MG63 (cell line): Measurements from ENCODE around the gene PRSS57. TPM values are rescaled to one million over a fixed set of nuclear protein-coding genes. Genes with fewer than 3 reads are reported as not detected.
A peak's percentile ranks its signal among the peaks of the same experiment; 100 is the strongest.

ENCODE experiments used
- DNase-seq: peaks from one replicate; pipeline ENCODE4 v3.0.0-alpha.2; 2020
- H3K27me3 ChIP-seq: fragments of 250-450 bp; sonication (Bioruptor Pico); 2 replicates; pipeline ENCODE4 v1.5.1; 2020; ENCODE audit warnings: mild to moderate bottlenecking, moderate library complexity
- H3K36me3 ChIP-seq: fragments of 250-450 bp; sonication (Bioruptor Pico); 2 replicates; pipeline ENCODE4 v1.5.1; 2020; ENCODE audit warnings: mild to moderate bottlenecking, moderate library complexity
- H3K4me3 ChIP-seq: fragments of 250-450 bp; sonication (Bioruptor Pico); 2 replicates; pipeline ENCODE4 v1.5.1; 2020; ENCODE audit warnings: mild to moderate bottlenecking, moderate library complexity
- H3K9me3 ChIP-seq: fragments of 250-450 bp; sonication (Bioruptor Pico); 2 replicates; pipeline ENCODE4 v1.5.1; 2020; ENCODE audit warnings: mild to moderate bottlenecking, moderate library complexity
- total RNA-seq: library from RNA; depleted of rRNA; stranded (reverse); fragments of >200 nt; shearing (Covaris generic); gene quantifications from 2 replicates; pipeline ENCODE4 v1.2.3, GENCODE V29; 2014; ENCODE audit warnings: low replicate concordance

PRSS57 gene
- total RNA-seq, 1 experiment from 2014 or later = not detected

- no peak overlapping the region for H3K4me3 ChIP-seq
- no peak for DNase-seq
- H3K9me3 ChIP-seq = no peaks in the 10 kb centered on the region
- no peaks in the 10 kb centered on the region for H3K36me3 ChIP-seq
- no peaks in the 10 kb centered on the region for H3K27me3 ChIP-seq
Observed at GRCh38 chr19:726993-727956, 32.0 kb upstream of the PRSS57 start.

DNA sequence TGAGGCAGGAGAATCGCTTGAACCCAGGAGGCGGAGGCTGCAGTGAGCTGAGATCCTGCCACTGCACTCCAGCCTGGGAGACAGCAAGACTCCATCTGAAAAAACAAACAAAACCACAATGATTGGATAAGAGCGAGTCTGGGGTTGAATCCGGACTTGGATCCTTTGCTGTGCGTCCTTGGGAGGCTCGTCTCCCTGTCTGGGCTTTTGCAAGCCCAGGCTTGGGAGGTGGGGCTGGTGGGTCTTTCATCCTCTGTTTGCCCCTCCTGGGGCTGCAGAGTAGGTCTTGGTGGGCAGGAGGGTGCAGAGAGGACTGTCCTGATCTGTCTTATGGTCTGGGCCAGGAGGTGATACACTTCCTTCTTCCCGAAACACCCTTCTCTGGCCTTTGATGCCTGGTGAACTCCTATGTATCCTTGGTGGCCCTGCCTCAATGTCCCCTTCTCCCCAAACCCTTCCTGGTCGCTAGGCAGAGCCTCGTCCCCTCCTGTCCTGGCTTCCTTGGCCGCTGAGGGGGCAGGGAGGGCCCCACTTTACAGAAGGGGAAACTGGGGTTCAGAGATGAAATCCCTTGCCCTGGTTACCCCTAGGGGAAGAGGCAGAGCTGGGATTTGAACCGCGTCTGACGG is 30.3 kb upstream of the PRSS57 start:
- Histone ChIP-seq H3K4me3 (no peak overlapping the region), H3K36me3 (no peaks in the 10 kb centered on the region), H3K27me3 (no peaks in the 10 kb centered on the region), H3K9me3 (no peaks in the 10 kb centered on the region)
- no peak for DNase-seq

DNA sequence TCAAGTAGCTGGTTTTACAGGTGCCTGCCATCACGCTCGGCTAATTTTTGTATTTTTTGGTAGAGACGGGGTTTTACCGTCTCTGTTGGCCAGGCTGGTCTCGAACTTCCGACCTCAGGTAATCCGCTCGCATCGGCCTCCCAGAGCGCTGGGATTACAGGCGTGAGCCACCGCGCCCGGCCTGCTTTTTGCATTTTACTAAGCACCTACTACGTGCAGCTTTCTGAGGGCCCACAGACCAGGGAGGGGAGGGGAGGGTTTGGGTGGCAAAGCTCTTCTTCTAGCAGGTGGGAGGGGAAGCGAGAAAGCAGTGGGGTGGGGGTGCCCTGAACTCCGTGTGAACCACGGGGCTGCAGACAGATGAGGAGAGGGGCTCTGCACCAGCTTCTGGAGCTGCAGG is 28.5 kb upstream of the PRSS57 start:
- Histone ChIP-seq H3K4me3 (no peak overlapping the region), H3K36me3 (no peaks in the 10 kb centered on the region), H3K27me3 (no peaks in the 10 kb centered on the region), H3K9me3 (no peaks in the 10 kb centered on the region)
- DNase-seq = no peak

- H3K27me3 ChIP-seq = no peaks in the 10 kb centered on the region
- no peak for DNase-seq
Observed at GRCh38 chr19:723247-723646, 28.0 kb upstream of the PRSS57 start.

DNA sequence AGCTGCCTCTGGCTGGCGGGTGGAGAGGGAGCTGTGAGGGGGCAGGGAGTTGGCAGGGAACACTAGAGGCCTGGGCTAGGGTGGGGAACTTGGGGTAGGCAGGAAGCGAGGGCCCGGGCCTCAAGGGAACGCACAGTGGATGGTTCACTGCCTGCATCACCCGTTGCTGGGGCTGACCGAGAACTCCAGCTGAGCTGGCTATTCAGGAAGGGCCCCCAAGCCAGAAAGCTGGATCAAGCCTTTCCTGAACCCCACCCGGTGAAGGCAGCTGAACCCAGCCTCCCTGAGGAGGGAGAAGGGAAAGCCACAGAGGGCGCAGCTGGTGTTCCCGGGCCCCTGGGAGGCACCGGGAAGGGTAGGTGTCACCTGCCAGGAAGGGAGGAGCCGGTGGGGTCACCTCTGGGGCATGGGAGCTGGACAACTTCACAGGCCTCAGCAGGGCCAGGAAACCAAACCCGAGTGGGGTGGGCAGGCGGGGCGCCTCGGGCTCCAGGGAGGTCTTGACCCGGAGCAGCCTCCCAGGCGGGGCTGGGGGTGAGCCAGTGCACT is 27.4 kb upstream of the PRSS57 start:
- no peak overlapping the region for H3K4me3 ChIP-seq
- H3K36me3 ChIP-seq = no peaks in the 10 kb centered on the region
- no peaks in the 10 kb centered on the region for H3K27me3 ChIP-seq
- H3K9me3 ChIP-seq = no peaks in the 10 kb centered on the region
- no peak for DNase-seq

More at GRCh38 chr19:723247-723646, 28.0 kb upstream of the PRSS57 start:
- Histone ChIP-seq H3K9me3 (no peaks in the 10 kb centered on the region), H3K36me3 (no peaks in the 10 kb centered on the region), H3K4me3 (no peak overlapping the region)

DNA sequence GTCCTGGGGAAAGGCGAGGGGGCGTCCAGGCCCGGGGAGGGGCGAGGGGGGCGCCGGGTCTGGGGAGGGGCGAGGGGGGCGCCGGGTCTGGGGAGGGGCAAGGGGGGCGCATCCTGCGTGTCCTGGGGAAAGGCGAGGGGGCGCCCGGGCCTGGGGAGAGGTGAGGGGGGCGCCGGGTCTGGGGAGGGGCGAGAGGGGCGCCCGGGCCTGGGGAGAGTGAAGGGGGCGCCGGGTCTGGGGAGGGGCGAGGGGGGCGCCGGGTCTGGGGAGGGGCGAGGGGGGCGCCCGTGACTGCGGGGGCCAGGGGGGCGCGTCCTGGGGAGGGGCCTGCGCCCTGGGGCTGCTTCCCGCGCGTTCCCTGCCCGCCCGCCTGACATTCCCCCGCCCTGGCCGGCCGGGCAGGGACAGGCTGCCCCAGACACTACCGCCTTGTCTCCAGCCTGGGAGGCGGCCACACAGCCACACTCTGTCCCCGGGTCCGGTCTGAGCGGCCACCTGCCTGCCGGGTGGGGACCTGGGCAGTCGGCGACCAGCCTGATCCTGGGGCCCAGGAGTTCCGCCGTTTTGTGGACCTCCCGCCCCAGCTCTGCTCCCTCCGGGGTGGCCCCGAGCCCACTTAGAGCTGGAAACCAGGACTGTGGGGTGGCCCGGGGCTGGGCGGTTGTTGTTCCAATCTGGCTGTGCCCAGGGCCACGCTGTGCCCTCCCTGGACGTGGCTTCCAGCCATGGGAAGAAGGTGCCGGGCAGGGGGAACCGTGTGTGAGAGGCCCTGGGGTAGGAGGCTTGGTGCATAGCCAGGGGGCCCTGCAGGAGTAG is 25.3 kb upstream of the PRSS57 start:
- DNase-seq = no peak
- Histone ChIP-seq H3K36me3 (no peaks in the 10 kb centered on the region), H3K9me3 (no peaks in the 10 kb centered on the region), H3K4me3 (no peak overlapping the region), H3K27me3 (no peaks in the 10 kb centered on the region)

GRCh38 chr19:719636-720344 is 24.5 kb upstream of the PRSS57 start:
- Histone ChIP-seq H3K4me3 (no peak overlapping the region), H3K9me3 (no peaks in the 10 kb centered on the region), H3K36me3 (no peaks in the 10 kb centered on the region), H3K27me3 (no peaks in the 10 kb centered on the region)
- DNase-seq = no peak

GRCh38 chr19:718991-719512 is 23.8 kb upstream of the PRSS57 start:
- H3K27me3 ChIP-seq = no peaks in the 10 kb centered on the region
- no peak for DNase-seq
- H3K36me3 ChIP-seq = no peaks in the 10 kb centered on the region
- H3K4me3 ChIP-seq = no peak overlapping the region
- H3K9me3 ChIP-seq = no peaks in the 10 kb centered on the region

DNA sequence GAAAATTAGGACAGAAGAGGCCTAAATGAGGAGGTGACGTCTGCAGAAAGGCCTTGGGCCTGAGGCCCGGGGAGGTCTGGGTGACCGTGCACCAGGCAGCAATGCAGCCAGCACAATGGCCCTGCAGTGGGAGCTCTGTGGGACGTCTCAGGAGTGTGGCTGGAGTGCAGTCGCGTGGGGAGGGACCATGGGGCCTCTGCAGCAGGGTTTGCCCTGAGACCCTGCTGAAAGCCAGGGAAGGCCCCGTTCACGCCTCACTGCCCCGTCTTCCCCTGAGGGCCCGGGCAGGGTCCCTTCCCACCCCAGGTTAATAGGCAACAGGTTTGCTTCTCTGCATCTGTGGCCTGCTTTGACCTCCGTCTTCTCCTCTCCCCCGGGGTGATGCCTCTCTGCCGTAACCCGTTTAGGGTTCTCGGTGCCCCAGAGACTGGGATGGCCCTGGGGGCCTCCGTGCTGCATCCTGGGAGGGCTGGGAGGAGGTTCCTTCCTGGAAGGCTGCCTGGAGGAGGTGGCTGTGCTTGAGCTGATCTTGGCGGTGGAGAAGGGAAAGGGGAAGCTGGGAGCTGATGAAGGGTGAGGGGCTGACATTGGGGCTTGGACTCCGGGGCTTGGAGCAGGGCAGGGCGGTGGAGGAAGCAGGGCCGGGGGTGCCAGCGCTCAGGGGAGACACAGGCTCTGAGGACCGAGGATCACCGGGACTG is 23.1 kb upstream of the PRSS57 start:
- H3K4me3 ChIP-seq = no peak overlapping the region
- no peaks in the 10 kb centered on the region for H3K9me3 ChIP-seq
- no peaks in the 10 kb centered on the region for H3K27me3 ChIP-seq
- no peaks in the 10 kb centered on the region for H3K36me3 ChIP-seq
- no peak for DNase-seq

- no peaks in the 10 kb centered on the region for H3K9me3 ChIP-seq
- H3K36me3 ChIP-seq = no peaks in the 10 kb centered on the region
- no peaks in the 10 kb centered on the region for H3K27me3 ChIP-seq
- no peak overlapping the region for H3K4me3 ChIP-seq
- no peak for DNase-seq
Observed at GRCh38 chr19:715347-715746, 20.1 kb upstream of the PRSS57 start.

DNA sequence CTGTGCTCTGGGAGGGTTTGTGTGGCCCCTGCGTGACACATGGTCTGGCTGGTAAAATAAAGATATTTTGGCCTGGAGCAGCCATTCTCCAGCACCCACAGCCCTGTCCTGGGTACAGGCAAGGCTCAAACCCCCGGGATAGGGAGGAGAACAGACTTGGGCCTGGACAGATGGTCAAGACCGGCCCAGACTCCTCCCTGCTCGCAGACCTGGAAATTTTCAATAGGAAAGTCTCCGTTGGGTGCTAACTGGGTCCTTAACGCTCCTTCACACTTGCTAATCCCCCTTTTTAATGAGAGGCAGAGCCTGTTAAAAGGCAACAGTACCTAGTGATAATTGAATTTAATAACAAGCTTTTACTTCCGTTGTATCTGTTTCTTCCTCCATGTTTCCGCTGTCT is 16.0 kb upstream of the PRSS57 start:
- Histone ChIP-seq H3K9me3 (no peaks in the 10 kb centered on the region), H3K4me3 (no peak overlapping the region), H3K36me3 (no peaks in the 10 kb centered on the region), H3K27me3 (no peaks in the 10 kb centered on the region)
- DNase-seq = no peak

GRCh38 chr19:710767-711166 is 15.5 kb upstream of the PRSS57 start:
- Histone ChIP-seq H3K27me3 (no peaks in the 10 kb centered on the region), H3K36me3 (no peaks in the 10 kb centered on the region), H3K4me3 (no peak overlapping the region), H3K9me3 (no peaks in the 10 kb centered on the region)
- no peak for DNase-seq

DNA sequence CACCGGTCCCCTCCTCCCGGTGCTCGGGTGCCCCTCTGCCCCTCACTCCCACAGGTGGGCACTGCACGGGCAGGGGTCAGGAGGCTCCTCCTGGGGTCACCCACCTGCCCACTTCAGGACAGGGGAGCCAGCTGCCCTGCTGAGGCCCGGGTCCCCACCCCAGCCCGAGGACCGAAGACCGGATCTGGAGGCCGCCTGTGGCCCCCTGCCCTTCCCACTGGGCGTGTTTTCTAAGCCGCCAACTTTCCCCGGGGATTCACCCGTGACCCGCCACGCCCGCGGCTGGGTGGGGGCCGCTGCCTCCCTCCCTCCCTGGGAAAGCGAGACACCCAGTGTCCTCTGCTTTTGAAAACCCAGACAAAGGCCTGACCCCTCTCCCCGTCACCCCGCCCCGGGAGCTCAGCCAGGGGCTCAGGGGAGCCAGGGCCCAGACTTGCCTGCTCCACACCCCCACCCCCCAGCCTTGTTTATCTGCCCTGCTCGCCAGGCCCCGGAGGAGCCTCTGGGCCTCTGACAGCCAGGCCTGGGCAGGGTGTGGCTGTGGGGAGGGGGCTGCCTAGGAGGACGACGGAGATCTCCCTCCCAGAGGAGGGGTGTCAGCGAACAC is 14.8 kb upstream of the PRSS57 start:
- H3K27me3 ChIP-seq = no peaks in the 10 kb centered on the region
- no peaks in the 10 kb centered on the region for H3K36me3 ChIP-seq
- no peaks in the 10 kb centered on the region for H3K9me3 ChIP-seq
- H3K4me3 ChIP-seq = no peak overlapping the region; the same call in 1 of the 2 replicates
- no peak for DNase-seq

DNA sequence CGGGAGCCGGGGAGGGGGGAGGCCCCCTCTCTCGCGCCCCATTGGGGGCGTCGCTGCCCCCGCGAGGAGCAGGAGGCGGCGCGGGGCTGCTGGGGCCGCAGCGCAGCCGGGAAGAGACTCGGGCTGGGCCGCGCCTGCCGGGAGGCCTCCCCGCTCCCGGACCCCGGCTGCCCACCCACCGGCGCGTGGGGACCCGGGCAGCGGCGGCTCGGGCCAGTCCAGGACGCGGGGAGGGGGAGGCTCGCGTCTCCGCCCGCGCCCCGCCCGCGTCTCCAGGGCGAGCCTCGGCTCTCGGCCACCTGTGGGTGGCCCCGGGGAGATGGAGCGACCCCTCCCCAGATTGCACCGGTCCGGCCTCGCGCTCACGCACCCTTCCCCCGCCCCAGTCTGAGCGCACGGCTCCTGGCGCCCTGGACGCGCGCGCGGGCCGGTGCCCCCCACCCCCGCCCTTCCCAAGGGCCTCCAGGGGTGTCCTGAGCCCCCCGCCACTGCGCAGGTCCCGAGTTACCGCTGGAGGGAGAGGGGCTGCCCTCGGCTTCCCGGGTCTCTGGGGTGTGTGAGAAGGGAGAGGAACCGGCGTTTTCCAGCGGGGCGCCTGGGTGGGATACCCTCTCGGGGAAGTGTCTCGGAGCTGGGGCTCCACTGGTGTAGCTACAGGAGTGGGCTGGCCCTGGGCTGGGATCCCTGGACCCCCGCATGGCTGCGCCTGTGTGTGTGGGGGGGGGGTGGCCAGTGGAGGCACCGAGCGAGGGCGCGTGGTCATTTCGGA is 14.1 kb upstream of the PRSS57 start:
- Histone ChIP-seq H3K36me3 (no peaks in the 10 kb centered on the region), H3K4me3 (peak overlapping the region; percentile 36), H3K9me3 (no peaks in the 10 kb centered on the region), H3K27me3 (no peaks in the 10 kb centered on the region)
- no peak for DNase-seq
